Nucleus accumbens (tissue), 56 donors: ENCODE data around the gene ARHGAP15.

Experiments
- DNase-seq, 56 donors: peaks; one replicate each; lab custom pipeline; 2025; lab: John Stamatoyannopoulos, UW

Gene ARHGAP15

DNA sequence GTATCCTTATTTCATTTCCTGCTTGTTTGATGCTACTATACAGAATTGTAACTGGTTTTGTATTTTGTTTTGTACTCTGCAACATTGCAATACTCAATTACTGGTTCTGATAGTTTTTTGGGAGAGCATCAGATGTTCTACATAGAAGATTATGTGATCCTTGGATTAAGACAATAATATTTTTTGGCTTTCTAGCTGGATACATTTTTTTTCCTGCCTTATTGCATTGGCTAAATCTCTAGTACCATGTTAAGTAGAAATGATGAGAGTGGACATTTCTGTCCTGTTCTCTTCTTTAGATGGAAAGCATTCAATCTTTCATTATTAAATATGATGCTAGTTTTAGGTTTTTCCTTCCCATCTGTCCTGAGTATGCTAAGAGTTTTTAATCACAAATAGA lies 523.5 kb downstream of the ARHGAP15 start:
- no peak for DNase-seq

DNA sequence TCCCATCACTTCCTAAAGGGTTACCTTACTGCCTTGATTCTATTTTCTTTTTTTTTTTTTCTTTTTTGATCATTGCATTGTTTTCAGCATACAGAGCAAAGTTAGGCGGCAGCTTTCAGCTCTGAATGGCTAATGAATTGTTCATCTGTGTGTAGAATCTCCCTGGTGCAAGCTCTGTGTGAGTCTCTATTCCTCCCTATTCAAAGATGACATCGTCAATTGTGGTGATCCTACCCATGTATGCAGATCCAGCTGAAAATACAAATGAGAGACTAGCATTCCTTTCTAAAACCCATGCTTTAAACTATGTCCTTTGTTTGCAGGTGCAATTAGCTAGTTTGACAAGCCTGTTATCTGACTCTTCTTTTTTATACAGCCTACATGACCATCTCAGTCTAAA lies 539.0 kb downstream of the ARHGAP15 start:
- DNase-seq: no peak

DNA sequence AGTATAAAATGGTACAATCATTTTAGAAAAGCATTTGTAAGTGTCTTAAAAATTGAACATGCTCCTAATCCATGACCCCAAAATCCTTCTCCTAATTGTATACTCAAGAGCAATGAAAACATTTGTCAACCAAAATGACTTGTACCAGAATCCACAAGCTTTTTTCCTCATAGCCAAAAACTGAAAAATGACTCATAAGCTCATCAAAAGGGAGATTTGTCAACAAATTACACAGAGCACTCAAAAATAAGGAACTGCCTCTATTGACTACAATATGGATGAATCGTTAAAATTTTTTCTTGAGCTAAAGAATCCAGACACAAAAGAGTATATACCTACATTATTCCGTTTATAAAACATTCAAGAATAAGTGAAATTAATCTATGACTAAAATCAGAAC lies 544.8 kb downstream of the ARHGAP15 start:
- DNase-seq: no peak

DNA sequence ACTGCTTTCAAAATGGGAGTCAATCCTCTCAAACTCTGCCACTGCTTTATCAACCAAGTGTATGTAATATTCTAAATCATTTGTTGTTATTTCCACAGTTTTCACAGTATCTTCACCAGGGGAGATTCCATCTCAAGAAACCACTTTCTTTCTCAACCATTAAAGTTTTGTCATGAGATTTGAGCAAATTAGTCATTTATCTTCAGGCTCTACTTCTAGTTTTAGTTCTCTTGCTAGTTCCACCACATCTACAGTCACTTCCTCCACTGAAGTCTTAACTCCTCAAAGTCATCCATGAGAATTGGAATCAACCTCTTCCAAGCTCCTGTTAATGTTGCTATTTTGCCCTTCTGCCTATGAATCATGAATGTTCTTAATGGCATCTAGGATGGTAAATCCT lies 545.8 kb downstream of the ARHGAP15 start:
- DNase-seq: no peak

DNA sequence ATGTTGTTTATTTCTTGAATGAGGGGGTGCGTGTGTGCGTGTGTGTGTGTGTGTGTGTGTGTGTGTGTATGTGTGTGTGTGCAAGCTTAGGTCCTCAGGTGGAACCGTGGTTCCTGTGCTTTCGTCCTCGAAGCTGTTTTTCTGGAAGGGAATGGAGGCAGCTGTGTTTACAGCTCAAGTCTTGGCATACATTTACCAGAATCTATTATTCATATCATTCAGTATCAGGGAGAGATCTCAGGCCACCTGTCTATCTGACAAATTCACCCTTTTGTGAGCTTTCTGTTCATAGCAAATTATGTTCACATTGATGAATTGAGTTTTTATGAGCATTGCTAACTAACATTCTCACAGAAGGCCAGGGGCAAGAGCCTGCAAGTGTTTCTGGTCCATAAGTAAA lies 550.4 kb downstream of the ARHGAP15 start:
- no peak for DNase-seq

DNA sequence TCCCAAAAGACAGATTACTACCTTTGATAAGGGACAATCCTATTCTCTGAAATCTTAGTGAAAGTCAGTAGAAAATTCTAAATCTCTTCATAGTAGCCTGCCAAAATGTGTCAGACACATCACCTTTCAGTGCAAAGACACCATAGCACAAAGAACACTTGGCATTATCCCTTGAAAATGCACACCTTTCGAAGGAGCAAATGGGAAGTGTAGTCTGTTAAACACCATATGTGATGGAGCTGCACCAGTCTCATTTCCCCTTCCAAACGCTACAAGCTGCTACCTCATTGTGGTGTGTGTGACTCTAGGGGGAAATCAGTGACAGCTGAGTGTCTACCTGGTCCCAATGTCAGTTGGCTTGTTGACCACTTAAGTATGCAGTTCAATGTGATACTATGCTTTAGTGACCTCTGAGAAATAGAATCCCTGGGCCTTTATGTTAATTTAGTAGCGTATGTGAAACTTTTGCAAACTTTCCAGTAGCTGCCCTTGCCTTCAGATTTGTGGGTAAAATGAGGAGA lies 551.7 kb downstream of the ARHGAP15 start:
- no peak for DNase-seq

DNA sequence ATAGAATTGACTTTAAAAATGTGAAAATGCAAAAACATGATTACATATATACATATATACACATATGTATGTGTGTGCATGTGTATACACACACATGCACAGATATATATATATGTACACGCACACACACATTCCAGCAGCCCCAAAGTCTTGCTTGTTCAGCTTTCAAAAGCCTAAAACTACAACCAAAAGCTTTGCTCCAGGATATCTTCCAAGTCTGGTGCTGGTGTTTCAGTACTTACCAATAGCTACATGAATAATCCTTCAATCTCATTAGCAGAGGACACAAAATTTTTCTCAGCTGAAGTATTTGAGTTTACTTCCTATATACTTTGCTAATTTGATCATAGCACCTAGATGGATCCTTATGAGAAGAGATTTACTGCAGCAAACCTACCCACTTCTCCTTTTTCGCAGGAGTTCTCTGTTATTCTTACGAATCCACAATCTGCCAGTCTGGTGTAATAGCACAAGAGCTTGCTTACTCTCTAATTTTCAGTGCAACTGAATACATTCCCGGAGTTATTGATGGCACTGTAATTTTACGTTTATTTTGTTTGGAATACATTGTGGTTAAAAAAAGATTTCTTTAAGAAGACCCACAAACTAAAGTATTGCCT lies 553.3 kb downstream of the ARHGAP15 start:
- no peak for DNase-seq

DNA sequence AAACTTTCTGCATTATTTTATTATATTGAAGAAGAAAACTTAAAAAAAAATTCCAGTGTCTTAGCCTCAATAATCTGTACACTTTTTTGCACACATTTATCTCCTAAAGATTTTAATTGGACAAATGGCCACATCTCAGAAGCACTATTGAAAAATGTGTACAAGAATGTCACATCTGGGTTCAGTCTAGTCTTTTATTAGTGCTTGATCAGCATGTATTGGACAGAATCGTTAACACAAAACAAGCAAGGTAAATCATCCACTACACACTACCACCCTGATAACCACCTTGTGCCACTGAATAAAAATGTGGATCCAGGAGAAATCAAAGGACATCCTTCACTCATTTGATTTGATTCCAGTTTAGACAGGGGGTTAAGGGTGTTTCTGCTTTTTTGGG lies 554.8 kb downstream of the ARHGAP15 start:
- no peak for DNase-seq

DNA sequence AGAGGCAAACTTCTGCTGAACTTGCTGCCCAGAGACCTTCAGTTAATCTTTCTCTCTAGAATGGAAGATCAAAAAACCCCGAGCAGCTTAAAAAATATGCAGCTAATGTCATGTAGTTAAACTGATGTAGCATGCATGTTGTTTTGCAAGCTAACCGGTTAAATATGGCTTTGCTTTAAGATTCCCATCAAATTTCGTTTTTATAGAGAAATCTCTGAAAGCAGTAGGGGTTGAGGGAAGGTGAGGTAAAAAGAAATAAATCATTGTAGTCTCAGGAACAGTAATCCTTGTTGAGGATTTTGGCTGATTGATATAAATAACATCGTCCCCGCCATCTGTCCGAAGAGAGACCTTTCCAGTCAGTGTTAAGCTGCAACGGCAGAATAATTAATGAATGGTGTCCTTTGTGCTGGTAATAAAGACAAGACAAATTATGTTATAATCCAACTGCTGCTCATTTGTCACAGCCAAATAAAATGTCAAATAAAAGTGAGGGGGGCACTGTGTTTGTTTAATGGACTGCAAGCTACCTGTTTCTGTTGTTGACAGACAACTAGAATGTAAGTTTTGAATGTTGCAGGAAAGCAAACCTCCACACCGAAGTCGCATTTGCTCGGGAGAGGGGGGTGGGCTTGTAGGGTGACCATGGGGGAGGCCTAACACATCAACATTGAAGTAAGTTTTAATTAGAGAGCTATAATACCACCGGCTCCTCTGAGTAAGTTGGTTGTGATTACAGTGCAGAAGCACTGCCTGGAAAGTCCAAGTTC lies 555.5 kb downstream of the ARHGAP15 start:
- DNase-seq: peak in 3 of 56 donors; percentile 5 to 31 (median 13)

DNA sequence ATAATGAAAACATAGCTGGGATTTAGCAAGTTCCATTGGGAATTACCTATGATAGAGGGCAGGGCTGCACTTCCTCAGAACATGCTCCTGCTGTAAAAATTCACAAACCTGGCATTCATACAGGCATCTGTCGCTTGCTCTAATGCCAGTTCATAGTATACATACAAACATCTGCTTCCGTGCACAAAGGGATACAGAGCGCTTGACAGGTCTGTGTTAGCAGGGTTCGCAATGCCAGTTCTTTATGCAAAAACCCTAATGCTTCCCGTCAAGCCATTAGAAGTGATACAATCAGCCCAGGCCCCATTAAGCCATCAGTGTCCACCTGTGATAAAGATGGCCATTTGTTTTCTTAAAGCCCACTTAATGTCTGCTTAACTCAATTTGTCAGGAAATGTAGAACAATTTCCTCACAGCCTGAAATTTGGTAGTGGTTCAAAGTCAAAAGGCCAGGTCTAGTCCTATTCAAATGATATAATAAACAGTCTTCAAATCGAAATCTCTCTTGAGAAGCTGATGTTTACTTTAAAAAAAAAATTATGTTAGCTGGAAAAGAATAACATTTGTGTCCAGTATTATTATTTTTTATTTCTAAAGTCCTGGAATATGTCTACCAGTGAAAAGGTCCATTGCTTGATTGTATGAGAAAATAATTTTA lies 556.3 kb downstream of the ARHGAP15 start:
- DNase-seq: peak in 1 of 56 donors; percentile 13

DNA sequence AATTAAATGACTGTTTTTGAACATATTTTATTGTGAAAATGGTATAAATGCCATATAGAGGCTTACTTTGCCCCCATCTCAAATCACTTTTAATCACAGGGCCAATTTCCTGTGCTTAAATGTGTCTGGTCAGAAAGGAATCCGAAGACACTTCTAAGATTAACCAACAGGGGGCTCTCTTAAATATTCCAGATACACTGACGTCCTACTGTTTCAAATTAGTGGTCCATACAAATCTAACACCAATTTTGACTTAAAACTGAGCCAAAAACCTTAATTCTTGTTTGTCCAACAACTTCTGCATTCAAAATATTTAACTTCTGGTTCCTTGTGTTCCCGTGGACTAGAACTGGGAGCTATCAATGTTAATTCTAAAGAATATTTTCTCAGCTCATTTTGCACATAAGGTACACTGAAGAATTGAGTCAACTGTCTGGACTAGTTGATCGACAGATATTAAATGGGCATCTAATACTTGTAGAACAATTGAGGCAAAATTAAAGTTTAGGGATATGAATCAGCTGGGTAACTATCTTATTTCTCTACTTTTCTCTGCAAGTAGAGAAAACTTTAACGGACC lies 557.5 kb downstream of the ARHGAP15 start:
- no peak for DNase-seq

DNA sequence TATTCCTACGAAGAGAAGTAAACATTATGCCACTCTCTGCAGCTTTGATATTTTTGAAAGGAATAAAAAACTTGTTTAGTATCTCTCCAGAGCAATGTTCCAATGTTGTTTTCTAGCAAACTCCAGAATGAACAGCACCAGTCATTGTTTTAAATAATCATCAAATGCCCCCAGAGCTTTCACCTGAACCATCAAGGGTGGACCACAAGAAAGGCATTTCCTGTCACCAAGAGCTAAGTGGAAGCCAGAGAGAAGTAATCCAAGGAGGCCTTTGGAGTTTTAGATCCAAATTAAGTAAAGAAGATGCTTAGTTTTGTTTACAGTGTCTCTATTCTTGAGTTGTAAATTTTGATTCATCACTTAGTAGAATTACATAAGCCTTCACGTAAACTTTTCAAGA lies 559.0 kb downstream of the ARHGAP15 start:
- no peak for DNase-seq

DNA sequence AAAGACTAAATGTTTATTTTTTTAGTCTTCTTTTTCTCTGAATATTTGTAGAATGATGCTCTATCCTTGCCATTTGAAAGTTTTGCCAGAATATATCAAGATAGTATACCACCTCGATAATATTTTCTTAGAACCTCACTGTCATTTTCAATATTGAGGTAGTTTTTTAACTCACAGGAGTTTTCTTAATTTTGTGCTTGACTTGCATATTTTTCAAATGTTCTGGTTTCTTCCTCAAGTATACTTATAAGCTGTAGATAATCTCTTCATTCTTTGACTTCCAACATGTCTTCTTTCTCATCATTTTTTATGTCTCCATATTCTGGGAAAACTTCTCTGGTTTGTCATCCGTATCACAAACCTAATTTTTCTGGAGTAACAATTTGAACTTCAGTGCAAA lies 559.6 kb downstream of the ARHGAP15 start:
- no peak for DNase-seq

DNA sequence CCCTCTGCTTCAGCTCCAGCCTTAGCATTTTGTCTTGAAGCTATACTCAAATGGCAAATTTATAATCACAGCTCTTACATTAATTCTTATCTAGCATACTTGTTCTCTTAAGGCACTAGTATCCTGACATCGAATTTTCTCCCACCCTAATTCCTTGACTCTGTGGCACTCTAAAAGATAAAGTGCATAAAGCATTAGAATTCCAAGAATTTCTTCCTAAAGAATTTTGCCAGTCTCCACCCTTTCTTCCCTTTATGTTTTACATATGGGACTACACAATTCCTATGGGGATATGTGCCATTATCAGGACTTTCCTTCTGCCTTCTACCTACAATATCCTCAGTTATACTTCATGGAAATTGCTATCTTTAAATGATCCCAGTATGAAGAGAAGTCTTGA lies 560.3 kb downstream of the ARHGAP15 start:
- no peak for DNase-seq

DNA sequence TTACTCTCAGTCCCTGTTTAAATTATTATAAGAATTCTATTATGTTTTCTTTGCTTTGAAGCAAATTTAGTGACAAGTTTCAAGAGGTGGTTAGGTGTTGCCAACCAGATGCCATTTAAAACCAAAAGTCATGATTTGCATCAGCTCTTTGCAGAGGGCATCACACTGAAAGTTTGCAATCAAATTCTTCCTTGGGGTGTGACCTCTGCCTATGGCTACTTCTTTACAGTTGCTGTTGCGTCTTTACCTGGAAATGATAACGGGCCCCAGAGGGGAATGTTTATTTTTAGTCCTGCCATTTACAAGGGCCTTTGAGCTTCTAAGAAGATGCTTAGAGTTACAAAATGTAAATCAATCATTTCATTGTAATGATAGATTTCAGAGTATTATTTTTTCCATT lies 561.0 kb downstream of the ARHGAP15 start:
- no peak for DNase-seq

DNA sequence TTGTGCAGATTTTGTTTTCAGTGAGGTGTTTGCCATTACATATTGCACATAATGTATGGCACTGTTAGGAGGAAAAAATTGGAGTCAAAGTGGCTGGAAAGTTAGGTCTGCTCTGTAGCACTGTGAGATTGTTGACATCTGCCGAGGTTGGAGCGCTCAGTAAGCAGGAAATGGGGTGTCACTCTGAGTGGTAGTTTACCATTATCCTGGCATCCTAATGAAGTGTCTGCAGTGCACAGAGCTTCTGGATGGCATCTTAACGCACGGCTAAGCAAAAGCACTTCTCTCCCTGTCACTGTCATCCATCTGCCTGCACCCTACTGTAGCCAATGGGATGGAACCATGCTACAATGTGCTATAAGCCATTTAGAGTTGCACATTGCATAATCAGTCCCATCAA lies 561.9 kb downstream of the ARHGAP15 start:
- DNase-seq: no peak

DNA sequence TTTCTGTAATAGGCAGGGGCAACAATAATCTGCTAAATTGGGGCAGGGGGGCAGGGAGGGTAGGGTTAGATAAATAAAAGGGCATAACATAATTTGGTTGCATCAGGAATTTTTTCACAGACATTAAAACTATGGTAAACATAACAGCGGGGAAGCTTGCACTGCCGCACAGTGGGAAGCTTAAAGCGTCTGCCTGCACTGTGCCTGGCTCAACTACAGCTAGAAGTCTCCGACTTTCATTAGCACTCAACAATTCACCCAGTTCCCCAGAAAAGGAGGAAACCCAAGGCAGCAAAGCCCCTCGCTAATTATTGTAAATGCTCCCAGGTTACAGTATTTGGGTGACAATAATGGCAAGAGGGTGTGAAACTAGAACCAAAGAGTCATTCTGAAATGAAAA lies 562.9 kb downstream of the ARHGAP15 start:
- no peak for DNase-seq

DNA sequence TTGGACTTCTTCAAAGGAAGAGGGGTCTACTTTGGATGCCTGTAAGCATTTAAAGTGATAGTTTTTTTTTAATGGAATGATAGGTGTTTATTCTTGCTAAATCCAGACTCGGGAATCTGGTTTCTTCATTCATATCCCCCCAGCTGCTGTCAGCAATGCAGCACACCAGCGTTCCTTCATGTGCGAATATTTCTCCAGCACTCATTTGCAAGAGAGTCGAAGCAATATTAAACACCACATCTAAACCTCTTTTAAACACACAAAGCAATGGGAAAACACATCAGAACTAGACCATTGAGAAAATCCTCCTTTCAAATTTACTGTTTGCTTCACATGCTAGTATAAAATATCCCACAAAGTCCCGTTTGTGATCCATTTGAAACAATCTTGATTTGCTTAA lies 563.7 kb downstream of the ARHGAP15 start:
- DNase-seq: no peak

DNA sequence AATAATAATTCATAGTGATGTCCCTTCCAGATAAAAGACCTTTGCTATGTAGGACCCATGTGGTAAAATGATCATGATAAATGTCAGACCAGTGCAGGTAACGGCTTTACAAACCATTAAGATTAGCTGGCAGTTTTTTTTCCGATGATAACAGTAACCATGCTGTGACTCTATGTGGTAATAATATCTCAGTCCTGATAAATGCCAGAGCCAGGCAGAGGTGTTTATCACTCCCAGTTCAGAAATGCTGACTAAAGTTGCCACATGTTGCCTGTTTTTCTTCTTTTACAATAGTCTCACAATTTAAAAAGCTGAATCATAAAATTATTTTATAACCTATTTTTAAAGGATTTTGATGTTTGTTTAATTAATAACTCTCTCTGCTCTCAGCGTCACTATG lies 565.1 kb downstream of the ARHGAP15 start:
- DNase-seq: no peak

DNA sequence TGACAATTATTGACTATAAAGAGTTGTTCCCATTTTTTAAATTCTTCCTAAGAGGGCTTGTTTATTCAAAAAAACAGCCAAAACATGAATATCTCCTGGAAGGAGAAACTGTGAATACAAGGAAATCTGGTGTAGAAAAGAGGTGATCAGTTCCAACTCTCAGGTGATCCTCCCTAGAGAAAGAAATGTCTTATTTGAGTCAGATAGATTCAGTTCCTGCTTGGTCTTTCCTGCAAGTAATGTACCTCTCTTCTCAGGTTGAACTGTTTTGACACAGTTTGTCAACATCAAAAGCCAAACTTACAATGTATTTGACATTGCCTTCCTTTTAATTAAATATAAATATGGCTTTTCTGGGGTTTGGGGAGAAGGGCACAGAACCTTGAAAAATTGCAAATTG lies 567.4 kb downstream of the ARHGAP15 start:
- DNase-seq: no peak

DNA sequence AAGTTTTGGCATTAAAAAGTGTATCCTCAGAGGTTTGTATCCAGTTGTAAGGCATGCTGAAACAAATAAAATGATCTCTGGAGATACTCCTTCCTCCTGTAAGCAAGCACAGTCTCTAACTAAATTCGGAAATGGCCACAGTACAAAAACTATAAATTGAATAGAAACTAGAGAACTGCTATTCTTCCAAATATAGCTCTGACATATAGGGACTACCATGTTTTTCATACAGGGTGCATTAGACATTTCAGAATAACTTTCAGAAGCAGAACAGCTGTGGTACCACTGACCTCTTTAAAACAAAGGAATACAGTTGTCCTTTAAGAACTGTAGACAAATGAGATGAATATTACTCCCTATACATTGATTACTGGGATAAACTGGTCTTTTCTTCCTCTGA lies 568.5 kb downstream of the ARHGAP15 start:
- DNase-seq: no peak
